GM18499 (cell line): ENCODE data around the gene SERPINB12.
A peak's percentile ranks its signal among the peaks of the same experiment; 100 is the strongest.

Source experiments
- ATAC-seq: cut with Tn5 transposase; IDR thresholded peaks from one replicate; pipeline ENCODE4 v1.9.1; 2021; ENCODE audit warnings: moderate number of reproducible peaks; ENCODE audit not compliant: insufficient read depth, unreplicated experiment

The SERPINB12 gene

GRCh38 chr18:63592471-63592870, 50.3 kb downstream of the SERPINB12 start:
- no peak for ATAC-seq

DNA sequence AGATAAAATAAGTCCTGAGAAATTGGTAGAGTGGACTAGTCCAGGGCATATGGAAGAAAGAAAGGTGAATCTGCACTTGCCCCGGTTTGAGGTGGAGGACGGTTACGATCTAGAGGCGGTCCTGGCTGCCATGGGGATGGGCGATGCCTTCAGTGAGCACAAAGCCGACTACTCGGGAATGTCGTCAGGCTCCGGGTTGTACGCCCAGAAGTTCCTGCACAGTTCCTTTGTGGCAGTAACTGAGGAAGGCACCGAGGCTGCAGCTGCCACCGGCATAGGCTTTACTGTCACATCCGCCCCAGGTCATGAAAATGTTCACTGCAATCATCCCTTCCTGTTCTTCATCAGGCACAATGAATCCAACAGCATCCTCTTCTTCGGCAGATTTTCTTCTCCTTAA, 54.8 kb downstream of the SERPINB12 start:
- no peak for ATAC-seq

DNA sequence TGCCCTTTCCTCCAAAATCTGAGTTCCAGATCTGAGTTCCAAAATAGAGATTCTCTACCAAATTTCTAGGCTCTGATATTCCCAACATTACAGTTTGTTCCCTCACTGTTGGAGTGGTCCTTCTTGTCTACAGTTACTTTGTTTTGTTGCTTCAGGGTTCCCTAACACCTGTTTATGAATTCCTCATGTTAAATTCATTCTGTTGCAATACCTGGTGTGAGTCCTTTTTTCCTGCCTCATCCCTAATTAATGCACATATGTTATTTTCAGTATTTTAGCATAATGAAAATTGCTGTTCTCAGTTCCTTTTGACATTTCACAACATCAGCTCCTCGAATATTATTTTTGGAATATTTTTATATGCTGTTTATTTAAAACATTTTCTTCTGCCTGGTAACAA, 61.2 kb downstream of the SERPINB12 start:
- ATAC-seq = no peak

DNA sequence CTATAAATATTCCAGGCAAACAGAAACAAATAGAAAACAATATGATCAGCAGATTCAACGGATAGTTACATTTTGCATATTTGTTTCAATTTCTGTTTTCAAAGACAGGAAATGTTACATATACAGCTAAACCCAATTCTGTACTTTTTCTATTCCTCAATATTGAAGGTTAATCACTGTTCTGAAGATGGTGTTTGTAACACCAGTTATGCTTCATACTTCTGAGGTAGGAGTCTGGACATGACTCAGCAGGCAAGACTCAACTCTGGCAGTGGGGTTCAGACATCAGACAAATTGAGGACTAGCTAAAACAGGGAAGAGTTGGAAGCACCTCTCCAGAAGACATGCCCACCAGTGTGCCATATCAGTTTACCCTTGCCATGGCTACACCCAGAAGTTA, 61.6 kb downstream of the SERPINB12 start:
- ATAC-seq = peak; percentile 97

GRCh38 chr18:63604791-63605567, 62.8 kb downstream of the SERPINB12 start:
- ATAC-seq = no peak

DNA sequence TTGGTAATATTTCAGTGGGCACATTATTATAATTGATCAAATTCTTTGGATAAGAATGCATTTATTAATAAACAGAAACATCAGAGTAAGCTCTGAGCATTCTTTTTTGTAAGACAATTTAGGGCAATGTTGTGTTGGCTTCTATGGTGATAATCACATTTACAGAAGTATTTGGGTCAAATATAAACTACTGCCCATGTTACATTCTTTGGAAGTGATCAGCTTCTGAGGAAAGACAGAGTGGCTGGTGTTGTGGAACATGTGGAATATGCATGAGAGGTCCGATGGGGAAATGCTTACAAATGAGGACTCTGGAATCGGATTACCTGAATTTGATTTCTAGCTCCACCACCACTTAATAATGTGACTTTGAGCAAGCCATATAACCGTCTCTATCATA, 64.4 kb downstream of the SERPINB12 start:
- ATAC-seq = no peak

- no peak for ATAC-seq
These were observed 71.3 kb downstream of the SERPINB12 start for GRCh38 chr18:63613420-63613819.

GRCh38 chr18:63617049-63617914, 75.1 kb downstream of the SERPINB12 start:
- ATAC-seq = peak; percentile 90

- ATAC-seq = no peak
These were observed 75.7 kb downstream of the SERPINB12 start for GRCh38 chr18:63617915-63618234.
